Islet precursor cell (in vitro differentiated cells): ENCODE measurements around the gene DGCR2.
"Not testable (repeated sequence)": the region's sequence is repeated elsewhere in the genome, so short reads cannot be mapped to it uniquely, and the experiment has no call there.

Source experiments
- DNase-seq: peaks from one replicate; pipeline ENCODE4 v3.0.0-alpha.2; 2018

Gene DGCR2

DNA sequence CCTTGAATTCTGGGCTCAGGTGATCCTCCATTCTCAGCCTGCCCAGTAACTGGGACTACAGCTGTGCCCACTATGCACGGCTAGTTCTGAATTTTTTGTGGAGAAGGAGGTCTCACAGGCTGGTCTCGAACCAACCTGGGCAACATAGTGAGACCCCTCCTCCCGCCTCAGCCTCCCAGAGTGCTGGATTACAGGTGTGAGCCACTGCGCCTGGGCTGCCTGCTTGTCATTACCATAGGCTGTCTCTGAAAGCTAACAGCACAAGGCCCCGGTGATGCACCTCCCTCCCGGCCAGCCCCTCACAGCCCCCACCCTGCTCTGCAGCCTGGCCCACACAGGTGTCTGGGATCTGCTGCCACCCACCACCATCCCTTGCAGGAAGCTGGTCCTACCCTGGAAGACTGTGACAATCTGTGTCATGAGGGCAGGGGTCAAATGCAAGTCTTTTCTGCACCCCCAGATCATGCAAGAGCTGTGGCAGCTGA, 82.4 kb downstream of the DGCR2 start:
- peak; percentile 29 for DNase-seq

DNA sequence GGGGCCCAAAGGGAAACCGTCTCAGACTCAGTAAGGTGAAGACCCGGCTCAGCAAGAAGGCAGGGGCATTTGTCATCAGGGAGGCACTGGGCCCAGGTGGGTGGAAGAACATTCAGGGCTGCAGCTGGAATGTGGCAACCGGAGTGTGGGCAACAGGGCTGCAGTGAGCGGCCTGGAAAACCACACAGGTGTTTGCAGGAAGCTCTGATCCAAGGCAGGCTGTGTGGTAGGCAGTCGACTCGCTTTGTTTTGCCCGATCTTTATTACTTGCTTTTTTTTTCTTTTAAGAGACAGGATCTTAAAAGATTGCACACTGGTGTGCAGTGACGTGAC, 82.8 kb downstream of the DGCR2 start:
- DNase-seq = no peak

DNA sequence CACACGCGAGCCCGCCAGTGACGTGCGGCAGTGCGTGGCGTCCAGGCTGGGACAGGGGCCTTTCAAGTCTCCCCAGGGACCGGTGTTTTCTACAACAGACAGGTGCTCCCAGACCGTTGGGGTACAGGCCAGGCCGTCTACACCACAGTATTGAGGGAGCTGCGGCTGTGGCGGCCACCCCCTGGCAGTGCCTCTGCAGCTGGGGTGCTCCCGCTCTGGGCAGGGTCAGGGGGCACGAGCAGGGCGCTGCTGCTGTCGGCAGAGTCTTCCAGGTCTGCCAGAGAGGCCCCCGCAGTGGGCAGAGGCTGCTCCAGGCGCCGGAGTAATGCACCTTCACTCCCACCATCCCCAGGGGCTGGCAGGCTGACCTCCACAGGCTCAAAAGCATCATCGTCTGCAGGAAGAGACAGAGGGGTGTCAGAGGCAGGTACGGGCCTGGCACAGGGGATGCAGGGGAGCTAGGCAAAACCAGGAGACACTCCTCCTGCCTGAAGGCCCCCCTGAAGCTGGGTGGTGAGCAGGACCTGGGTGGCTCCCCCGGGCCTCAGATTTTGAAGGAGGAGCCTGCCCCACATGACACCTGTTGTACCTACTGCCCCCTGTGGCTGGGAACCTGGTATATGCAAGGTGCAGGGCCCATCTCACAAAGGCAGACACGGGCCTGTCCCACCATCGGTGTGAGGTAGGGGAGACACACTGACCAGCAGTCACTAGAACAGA, 83.3 kb downstream of the DGCR2 start:
- DNase-seq = peak; percentile 47

DNA sequence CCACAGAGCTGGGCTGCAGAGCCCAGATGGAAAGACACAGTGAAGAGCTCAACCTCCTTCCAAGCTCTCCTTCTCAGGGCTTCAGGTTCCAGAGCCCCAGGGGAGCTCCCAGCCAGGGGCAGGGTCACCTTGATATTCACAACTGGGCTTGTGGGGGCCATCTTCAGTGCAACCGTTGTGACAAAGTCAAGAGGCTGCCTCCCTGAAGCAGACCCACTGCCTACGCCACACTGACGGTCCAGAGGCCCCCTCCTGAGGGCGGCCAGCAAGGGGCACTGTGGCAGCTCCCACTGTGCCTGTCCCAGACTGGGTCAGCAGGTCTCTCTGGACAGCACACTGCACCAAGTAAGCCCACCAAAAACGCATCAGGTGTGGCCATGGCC, 84.1 kb downstream of the DGCR2 start:
- peak; percentile 36 for DNase-seq

DNA sequence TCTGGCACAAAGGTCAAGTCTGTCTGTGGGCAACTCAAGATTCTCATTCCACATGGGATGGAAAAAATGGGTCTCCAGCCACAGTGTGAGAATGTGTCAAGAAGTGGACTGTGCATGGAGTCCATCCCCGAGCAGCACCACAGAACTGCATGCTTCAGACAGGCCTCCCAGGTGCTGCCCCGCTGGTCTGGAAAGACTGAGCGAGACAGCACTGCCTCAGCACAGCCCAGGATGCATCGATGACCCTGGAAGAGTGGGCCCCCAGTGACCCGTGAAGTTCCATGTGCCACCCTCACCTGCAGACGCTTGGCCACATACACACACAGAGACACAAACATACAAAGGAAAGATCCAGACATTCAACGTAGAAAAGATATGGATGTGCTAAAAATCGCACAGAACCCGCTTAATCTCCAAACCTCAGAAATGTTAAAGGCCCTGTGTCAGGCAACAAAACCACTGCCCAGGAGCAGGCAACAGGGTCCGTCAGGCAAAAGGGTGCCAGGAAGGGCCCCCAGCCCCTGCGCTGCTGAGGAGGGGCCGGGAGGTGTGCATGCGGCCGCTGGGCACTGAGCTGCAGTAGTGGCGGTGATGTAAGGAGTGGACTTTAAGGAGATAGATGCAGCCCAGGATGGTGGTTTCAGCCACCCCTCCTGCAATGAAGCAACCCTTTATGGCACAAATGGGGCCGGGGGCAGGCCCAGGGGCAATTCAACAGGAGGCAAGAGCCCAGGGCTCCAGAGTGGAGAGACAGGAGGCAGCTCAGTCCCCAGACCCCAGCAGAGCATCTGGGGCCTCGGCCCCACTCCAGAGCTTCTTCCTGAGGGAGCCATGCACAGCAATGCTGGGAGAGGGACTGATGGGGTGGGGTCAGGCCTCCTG, 84.7 kb downstream of the DGCR2 start:
- peak; percentile 33 for DNase-seq

DNA sequence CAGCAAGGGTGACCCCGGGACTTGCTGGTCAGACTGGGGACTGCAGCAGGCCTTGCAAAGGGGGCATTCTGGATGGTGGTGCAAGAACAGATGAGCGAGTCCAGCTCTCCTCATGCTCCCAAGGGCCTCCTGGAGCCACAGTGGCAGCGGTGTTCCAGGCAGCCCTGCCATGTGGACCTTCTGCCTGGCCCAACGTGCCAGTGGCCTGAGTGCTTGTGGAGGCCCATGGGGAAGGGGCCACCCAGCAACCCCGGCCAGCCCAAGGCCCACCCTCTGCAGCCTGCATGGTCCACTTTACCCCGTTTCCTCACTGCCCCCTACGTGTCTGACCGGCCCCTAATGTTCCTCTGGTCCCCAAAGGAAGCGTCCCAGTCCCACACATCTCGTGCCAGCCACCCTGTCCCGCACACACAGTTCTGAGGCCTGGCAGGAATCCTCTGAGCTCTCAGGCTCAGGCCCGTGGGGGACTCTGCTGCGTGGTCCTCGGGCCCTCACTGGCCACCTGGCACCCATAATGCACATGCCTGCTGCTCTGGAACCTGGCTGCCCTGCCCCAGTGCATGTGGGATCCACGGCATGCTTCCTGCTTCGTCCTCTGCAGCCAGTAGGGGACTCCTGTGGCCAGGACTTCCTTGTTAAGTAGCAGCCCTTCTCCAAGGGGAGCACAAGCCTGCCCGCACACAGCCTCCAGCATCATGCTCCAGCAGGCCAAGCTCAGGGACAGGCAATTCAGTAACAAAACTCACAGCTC, 85.5 kb downstream of the DGCR2 start:
- peak; percentile 57 for DNase-seq

DNA sequence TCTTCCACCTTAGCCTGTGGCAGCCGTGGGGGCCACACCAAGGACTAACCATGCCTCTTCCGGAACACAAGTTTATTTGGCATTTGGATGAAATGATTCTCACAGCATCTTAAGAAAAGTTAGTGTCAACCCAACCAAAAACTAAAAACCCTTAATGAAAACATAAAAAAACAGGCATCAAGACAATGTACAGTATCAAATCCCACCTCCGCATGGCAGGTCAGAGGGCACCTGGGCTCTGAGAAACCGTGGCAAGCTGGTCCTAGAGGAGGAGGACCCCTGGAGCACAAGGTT, 86.0 kb downstream of the DGCR2 start:
- DNase-seq = no peak

DNA sequence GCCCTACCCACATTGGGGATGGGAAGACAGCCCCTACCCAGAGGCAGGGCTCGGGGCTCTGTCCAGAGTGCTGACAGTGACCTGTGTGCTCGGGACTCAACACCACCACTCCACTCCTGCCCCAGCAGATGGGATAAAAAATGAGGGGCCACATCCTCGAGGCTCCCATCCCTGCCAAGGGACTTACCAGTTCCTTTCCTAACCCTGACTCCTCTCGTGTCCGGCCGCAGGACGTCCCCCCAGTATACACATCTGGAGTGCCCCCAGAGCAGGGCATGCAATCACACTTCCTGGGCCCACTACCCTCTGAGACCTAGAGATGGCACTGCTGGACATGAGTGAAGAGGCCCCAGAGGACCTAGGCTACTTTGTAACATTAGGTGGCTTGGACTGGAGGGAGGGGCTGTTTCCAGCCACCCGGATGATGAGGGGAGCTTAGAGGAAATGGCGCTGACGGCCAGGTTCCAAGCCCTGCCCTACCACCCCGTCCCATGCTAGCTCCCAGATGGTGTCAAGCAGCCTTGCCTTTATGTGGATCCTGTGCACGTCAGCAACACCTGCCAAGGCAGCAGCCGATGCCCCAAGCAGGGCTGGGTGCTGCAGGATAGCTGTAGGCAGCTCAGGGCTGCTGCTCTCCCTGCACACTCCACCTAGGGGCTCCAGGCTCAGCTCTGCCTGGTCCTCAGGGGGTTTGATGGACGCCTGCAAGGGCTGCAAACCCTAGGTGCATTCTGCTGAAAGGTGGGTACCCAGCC, 86.6 kb downstream of the DGCR2 start:
- peak; percentile 65 for DNase-seq

DNA sequence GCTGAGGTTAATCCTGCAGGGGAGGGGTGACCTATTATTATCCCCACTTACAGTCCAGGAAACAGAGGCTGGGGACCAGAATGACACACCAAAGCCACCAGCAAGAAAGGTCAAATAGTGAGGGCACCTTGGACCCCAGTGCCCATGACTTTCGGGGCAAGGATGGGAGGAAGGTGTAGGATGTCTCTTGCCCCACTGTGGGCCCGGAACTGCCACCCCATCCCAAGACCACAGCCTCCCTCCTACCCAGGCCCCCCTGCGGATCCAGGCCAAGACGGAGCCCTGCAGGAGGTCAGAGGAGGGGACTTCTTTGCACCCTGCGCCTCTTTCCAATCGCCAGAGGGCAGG, 87.1 kb downstream of the DGCR2 start:
- DNase-seq = not testable (repeated sequence)

DNA sequence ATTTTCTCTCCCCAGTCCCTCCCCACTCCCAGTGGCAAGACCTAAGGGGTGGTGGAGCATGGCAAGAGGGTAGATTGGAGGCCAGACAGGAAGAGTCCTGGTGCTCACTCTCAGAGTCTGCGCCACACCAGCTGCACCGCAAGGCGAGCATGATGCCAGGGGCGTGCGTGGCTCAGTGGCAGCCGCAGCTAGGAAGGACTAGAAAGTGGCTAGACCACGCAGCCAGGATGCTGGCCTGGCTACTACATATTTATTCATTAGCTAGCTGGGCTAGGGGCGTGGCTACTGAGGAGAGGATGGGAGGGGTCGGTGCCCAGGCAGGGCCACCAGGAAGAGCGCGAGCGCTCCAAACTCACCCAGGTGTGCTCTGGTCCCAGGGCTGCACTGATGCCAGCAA, 87.5 kb downstream of the DGCR2 start:
- DNase-seq = not testable (repeated sequence)

DNA sequence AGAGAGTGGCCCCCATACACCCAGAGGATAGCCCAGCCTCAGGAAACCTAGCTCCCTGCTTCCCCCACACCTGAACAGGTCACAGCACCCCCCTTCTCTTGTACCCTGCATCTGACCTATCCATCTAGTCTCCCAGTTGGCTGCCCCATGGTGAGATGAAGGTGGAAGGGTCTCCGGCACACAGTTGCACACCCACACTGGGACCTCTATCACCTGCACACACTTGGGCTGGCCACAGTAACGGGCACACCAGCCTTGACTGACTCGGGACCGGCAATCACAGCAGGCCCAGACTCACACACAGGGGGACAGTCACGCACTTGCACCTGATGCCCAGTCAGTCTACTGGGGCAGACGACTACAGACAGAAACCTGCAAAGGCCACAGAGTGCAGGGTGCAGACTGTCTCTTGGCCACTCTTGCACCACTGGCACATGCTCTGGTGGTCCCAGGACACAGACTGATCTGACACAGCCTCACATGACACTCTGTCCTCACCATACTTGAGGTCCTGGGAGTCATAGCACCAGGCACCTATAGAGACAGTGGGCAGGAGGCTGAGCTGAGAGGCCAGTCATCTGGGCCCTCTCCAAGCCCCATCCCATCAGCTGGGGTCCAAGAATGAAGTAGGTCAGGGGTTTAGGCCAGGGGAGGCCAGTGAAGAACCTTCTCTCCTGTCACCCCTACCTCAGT, 88.0 kb downstream of the DGCR2 start:
- DNase-seq = peak; percentile 43

DNA sequence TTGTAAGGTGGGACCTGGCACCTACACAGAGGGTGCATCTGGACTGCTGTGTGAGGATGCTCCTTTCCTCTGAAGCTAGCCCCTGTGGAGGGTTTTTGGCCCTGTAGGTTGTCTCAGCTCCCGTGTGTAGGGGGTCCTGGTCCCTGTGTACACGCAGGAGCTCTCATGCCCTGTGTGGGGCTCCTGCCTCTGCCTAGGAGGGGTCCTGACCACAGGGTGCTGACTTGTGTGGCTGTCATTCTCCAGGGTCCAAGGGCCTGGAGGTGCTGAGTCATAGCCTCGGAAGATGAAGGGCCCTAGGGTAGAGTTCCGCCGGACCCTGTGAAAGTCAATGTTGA, 88.7 kb downstream of the DGCR2 start:
- peak; percentile 44 for DNase-seq

DNA sequence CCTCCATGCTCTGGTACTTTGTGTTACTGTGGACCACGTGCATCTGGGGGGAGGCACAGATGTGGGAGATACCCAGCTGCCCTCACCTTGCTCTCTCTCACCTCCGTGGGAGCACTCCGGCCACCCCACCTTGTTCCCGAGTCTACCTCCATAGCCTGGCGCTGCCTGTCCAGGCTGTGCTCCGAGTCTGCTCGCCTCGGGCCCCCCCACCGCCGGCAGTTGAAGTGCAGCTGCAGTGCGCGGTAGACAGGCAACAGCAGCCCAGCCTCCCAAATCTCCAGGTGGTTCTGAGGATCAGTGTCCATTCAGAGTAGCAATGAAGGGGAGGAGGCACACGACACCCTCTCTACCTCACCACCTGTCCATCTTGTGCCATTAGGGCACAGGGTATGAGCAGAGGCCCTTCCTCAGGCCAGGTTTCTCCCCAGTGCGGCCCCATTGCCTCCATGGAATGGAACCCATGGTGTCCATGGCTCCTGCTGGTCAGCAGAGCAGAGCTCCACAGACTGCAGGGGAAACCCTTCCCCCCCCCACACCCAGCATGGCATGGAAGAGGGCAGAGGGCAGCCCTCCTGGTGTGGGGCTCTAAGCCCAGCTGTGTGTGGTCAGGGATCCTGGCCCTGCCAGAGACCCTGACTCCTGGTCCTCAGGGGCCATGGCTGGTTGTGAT, 89.2 kb downstream of the DGCR2 start:
- not testable (repeated sequence) for DNase-seq

DNA sequence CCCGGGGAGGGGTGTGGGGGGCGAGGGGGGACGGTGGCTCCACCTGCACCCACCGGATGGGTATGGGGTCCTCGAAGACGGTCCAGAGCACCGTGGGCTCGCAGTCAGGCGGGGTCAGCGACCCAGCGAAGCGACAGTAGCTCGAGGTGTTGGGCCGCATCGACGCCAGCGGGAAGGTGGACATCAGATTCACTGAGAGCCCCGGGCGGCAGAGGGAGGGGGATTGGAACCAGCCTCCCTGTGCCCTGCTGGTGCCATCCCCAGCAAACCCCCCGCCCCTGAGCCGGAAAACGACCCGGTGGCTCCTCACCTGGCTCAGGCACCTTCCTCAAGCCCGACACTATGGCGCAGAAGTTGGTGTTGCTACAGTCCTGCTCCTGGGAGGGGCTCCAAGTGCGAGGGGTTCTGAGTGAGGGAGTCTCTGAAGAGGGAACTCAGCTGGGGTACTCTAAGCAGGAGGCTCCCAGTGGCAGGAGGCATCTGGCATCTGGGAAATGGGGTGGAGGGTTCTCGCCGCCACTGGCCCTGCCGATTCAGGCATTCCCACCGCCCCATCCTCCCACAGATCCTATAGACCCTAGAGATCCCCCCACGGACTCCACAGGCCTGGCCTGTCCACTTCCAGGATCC, 89.9 kb downstream of the DGCR2 start:
- DNase-seq = not testable (repeated sequence)

DNA sequence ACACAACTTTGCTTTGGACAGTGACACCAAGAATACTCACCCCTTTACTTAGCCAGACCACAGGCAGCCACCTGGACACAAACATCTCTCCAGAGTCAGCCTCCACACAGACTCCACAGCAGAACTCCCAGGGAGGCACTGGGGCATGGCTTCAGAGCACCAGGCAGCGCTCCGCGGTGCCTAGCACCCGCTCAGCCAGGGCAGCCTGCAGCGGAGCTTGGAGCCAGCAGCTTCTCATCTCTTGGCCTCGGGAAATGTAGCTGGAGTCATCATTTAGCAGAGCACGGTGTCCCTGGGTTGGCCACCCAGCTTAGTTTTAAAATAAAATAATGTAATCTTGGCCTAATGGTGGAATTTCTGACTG, 91.3 kb downstream of the DGCR2 start:
- not testable (repeated sequence) for DNase-seq

DNA sequence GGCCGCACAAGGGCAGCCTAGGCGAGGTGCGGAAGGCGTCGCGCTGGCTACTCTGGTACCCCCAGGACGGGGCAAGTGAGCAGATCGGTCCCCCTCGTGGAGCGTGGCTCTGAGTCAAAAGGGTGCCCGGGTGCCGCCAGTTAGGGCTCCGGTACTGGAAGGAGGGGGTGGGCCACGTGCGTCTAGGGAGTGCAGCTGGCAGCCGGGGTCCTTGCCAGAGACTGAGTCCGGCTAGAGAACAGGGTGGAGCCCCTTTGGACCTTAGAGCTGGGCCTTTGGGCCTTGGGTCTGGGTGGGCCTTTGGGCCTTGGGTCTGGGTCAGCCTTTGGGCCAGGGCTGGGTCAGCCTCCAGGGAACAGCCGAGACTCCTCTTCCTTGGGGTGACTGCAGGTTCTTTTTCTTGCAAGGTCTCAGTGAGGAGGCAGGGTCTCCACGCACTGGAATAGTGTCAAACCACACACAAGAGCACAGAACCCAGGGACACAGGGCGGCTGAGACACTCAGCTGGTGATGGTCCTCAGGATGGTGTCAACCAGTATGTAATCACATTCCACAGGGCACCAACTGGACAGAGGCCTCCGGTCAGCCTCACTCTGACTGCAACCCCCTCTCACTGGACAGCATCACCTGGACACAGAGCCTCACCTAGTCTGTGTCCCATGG, 91.9 kb downstream of the DGCR2 start:
- DNase-seq = not testable (repeated sequence)

DNA sequence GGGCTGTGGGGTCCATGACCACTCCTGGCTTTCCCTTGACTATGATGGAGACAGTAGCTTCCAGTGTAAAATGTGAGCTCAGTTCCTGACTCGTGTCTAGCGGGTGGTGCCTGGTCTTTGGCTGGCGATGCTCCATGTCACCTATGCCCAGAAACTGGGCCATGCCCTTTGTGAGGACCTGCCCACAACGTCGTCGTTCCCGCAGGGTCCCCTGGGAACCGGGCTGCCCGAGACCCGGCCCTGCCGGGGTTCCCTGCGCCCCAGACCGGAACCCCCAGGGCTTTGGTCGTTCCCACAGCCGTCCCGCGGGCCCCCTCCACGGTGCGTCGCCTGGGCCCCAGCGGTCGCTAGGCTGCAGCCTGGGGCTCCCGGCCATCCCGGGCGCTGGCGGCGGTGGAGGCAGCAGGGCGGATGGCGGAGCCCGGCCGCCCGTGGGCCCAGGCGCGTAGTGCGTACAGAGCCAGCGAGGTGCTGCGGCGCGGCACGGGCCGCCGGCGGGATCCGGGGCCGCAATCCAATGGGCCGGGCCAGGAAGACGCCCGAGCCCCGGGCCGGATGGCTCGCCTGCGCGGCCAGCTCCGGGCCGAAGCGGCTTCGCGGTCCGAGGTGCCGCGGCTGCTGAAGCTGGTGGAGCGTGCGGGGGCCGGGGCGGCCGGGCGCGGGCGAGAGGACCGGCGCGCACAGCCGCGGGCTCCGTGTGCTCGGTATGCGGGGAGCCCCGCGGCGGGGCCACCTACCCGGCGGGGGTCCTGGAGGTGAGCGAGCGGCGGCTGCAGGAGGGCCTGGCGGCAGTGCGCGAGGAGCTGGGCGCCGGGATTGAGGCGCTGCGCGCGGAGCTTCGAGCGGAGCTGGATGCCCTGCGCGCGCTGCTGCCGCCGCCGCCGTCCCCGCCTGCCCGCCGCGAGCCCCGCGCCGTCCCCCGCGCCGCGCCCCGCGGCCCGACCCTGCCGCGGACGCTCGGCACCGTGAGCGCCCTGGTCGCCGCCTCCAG, 92.8 kb downstream of the DGCR2 start:
- DNase-seq = not testable (repeated sequence)

DNA sequence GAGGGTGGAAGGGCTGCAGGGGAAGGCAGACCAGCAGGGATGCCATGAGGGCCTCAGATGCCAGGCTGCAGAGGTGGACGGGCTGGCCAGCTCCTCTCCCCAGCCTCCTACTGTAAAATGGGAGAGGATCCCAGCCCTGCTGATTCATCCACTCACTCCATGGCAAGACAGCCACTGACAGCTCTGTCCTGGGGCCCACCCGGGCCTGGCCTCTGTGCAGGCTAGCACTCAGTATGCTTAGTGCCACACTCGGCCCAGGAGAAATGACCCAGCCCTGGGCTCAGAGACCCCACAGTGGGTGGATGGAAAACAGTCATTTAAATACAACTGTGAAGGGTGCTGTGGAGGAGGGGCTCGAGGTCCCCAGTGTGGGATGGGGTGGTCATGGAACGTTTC, 94.2 kb downstream of the DGCR2 start:
- not testable (repeated sequence) for DNase-seq

DNA sequence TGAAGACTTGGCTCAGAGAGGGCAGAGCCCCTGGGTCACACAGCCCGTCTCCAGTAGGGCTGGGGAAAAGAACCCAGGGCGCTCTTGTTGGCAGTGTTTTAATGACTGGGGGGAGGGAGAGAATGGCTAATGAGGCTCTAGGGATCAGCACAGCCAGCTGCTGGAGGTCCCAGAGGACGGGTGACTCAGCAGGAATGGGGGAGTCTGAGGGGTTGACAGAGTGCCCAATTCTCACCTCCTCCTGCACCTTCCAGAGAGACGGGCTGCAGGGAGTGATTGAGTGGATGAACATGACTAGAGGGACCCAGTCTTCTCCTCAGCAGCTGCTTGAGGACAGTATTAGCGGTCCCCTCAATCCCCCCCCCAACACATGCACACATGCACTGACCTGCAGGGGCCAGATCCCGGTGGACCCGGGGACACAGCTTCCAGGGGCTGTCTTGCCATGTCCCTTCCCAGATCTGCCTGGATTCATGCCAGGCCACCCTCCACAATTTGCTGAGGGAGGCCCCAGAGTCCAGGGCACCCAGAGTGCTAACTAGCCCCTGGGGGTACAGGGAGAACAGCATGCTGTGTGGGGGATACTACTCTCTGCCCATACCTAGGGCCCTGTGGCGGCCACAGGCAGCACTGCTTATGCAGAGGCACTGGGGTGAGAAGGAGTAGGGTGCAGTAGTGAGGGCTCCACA, 94.7 kb downstream of the DGCR2 start:
- not testable (repeated sequence) for DNase-seq
